ENCODE results near the gene ACRBP. TPM values are rescaled to one million over a fixed set of nuclear protein-coding genes. Genes with fewer than 3 reads are reported as not detected.
A peak's percentile ranks its signal among the peaks of the same experiment; 100 is the strongest.

ACRBP gene
- total RNA-seq (1 to 10 TPM; 1.8 to 5.2 TPM), polyA plus RNA-seq (under 1 TPM in 1 of 2 donors, not detected in 1; 0.25 TPM)
- long read RNA-seq, donor 1, partial matches to known transcripts, result 0 of 1 reads
- long read RNA-seq, donor 1, other reads (novel, unspliced or antisense), result 0 of 1 reads
- long read RNA-seq, donor 2, partial matches to known transcripts, result 0 of 1 reads
- long read RNA-seq, donor 2, other reads (novel, unspliced or antisense), result 0 of 1 reads

- no peaks in the 10 kb centered on the region for H3K27me3 ChIP-seq (ENCODE audit: control insufficient read depth in 1 of 2, insufficient read depth in 2 of 2, low read length in 1 of 2)
- DNase-seq (peak; percentile 87 to 93), ATAC-seq (ENCODE audit: low FRiP score) (peak; percentile 92)
- WGBS, 2 donors, result 4 to 11% methylated on average over 31 to 38 of the region's 38 CpGs
- intact Hi-C loops (cut with DNase I), result no loop called here
- no peak within 1 kb of the TSS for H3K27ac ChIP-seq (ENCODE audit: low read depth in 1 of 2, low read length in 2 of 2)
- H3K9me3 ChIP-seq (ENCODE audit: control insufficient read depth, low read length), result no peaks in the 10 kb centered on the region
- no peaks in the 10 kb centered on the region for H3K4me1 ChIP-seq (ENCODE audit: control insufficient read depth in 1 of 2, insufficient read depth in 2 of 2, low read length in 2 of 2)
- peak within 1 kb of the TSS in 1 of 2 donors; percentile 15 for H3K4me3 ChIP-seq (ENCODE audit: low read length in 2 of 2)
- peaks cover 0 to 9% of the 10 kb centered on the region in 2 donors for H3K36me3 ChIP-seq (ENCODE audit: control insufficient read depth in 1 of 2, insufficient read depth in 2 of 2, low read length in 1 of 2)
These were observed at the start of gene ACRBP for GRCh38 chr12:6647083-6647604. TSS of gene ACRBP (minus strand) at chr12:6647432. CDS start at chr12:6647366, 66 bp downstream.

- no peak overlapping the region for H3K27ac ChIP-seq (ENCODE audit: low read depth in 1 of 2, low read length in 2 of 2)
- intact Hi-C loops (cut with DNase I), result no loop called here
- no peaks in the 10 kb centered on the region for H3K36me3 ChIP-seq (ENCODE audit: control insufficient read depth in 1 of 2, insufficient read depth in 2 of 2, low read length in 1 of 2)
- WGBS, 2 donors, result 75 to 82% methylated on average over 9 to 11 of the region's 11 CpGs
- no peaks in the 10 kb centered on the region for H3K27me3 ChIP-seq (ENCODE audit: control insufficient read depth in 1 of 2, insufficient read depth in 2 of 2, low read length in 1 of 2)
- ATAC-seq (ENCODE audit: low FRiP score) (no peak), DNase-seq (no peak)
- H3K4me3 ChIP-seq (ENCODE audit: low read length in 2 of 2), result no peak overlapping the region
- H3K4me1 ChIP-seq (ENCODE audit: control insufficient read depth in 1 of 2, insufficient read depth in 2 of 2, low read length in 2 of 2), result no peaks in the 10 kb centered on the region
- H3K9me3 ChIP-seq (ENCODE audit: control insufficient read depth, low read length), result no peaks in the 10 kb centered on the region
These were observed 48.2 kb upstream of the ACRBP start for GRCh38 chr12:6695313-6696045.

DNA sequence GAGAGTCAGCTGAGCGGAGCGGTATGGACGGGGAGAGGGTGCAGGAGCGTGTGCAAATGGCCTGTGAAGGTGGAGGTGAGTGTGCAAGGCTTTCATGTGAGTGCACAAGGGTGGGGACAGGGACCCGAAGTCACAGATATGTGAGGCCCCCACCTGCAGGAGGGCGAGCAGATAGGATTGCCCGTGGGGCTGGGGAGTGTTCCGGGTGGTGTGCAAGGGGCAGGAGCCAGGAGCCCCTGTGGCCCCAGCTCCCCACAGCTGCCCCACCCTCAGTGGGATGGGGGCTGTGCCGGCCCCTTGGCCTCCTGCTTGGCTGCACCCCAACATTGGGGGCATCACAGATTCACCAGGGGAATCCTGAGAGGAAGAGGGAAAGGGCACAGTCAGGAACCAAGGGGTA is 47.5 kb upstream of the ACRBP start:
- no peaks in the 10 kb centered on the region for H3K27me3 ChIP-seq (ENCODE audit: control insufficient read depth in 1 of 2, insufficient read depth in 2 of 2, low read length in 1 of 2)
- DNase-seq, result no peak
- WGBS, 2 donors, result 80 to 85% methylated on average over 9 of the region's 9 CpGs
- H3K9me3 ChIP-seq (ENCODE audit: control insufficient read depth, low read length), result no peaks in the 10 kb centered on the region
- no peaks in the 10 kb centered on the region for H3K36me3 ChIP-seq (ENCODE audit: control insufficient read depth in 1 of 2, insufficient read depth in 2 of 2, low read length in 1 of 2)
- no peak overlapping the region for H3K4me3 ChIP-seq (ENCODE audit: low read length in 2 of 2)
- no peak for ATAC-seq (ENCODE audit: low FRiP score)
- intact Hi-C loops (cut with DNase I), result no loop called here
- no peaks in the 10 kb centered on the region for H3K4me1 ChIP-seq (ENCODE audit: control insufficient read depth in 1 of 2, insufficient read depth in 2 of 2, low read length in 2 of 2)
- H3K27ac ChIP-seq (ENCODE audit: low read depth in 1 of 2, low read length in 2 of 2), result no peak overlapping the region

- no peak overlapping the region for H3K27ac ChIP-seq (ENCODE audit: low read depth in 1 of 2, low read length in 2 of 2)
- intact Hi-C loops (cut with DNase I), result no loop called here
- no peaks in the 10 kb centered on the region for H3K27me3 ChIP-seq (ENCODE audit: control insufficient read depth in 1 of 2, insufficient read depth in 2 of 2, low read length in 1 of 2)
- DNase-seq (no peak), ATAC-seq (ENCODE audit: low FRiP score) (no peak)
- 81 to 89% methylated on average over 4 of the region's 4 CpGs for WGBS, 2 donors
- H3K4me1 ChIP-seq (ENCODE audit: control insufficient read depth in 1 of 2, insufficient read depth in 2 of 2, low read length in 2 of 2), result no peaks in the 10 kb centered on the region
- no peaks in the 10 kb centered on the region for H3K36me3 ChIP-seq (ENCODE audit: control insufficient read depth in 1 of 2, insufficient read depth in 2 of 2, low read length in 1 of 2)
- H3K4me3 ChIP-seq (ENCODE audit: low read length in 2 of 2), result no peak overlapping the region
- no peaks in the 10 kb centered on the region for H3K9me3 ChIP-seq (ENCODE audit: control insufficient read depth, low read length)
These were observed 46.7 kb upstream of the ACRBP start for GRCh38 chr12:6693832-6694355.

DNA sequence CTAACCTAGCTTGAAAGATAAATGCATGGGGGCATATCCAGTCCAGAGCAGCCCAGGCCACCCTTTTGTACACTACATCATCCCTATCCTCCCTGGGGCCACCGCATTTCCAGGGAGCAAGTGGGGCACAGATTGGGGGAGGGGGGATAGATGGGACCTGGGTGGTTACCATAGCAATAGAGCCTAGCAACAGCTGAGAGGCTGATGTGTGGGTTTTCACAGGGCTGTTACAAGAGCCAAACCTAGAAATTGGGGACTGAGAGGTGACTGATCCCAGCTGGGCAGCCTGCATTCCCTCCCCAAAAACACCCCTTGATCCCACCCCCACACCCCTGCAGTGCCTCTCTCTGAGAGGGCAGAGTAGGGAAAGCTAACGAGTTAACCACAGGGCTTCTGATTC is 45.7 kb upstream of the ACRBP start:
- Histone ChIP-seq H3K4me1 (ENCODE audit: control insufficient read depth in 1 of 2, insufficient read depth in 2 of 2, low read length in 2 of 2) (no peaks in the 10 kb centered on the region), H3K27me3 (ENCODE audit: control insufficient read depth in 1 of 2, insufficient read depth in 2 of 2, low read length in 1 of 2) (no peaks in the 10 kb centered on the region), H3K36me3 (ENCODE audit: control insufficient read depth in 1 of 2, insufficient read depth in 2 of 2, low read length in 1 of 2) (no peaks in the 10 kb centered on the region), H3K27ac (ENCODE audit: low read depth in 1 of 2, low read length in 2 of 2) (no peak overlapping the region), H3K4me3 (ENCODE audit: low read length in 2 of 2) (no peak overlapping the region), H3K9me3 (ENCODE audit: control insufficient read depth, low read length) (no peaks in the 10 kb centered on the region)
- intact Hi-C loops (cut with DNase I), result no loop called here
- ATAC-seq (ENCODE audit: low FRiP score), result no peak
- no peak for DNase-seq
- WGBS, 2 donors, result 53 to 63% methylated on average over 2 of the region's 2 CpGs

DNA sequence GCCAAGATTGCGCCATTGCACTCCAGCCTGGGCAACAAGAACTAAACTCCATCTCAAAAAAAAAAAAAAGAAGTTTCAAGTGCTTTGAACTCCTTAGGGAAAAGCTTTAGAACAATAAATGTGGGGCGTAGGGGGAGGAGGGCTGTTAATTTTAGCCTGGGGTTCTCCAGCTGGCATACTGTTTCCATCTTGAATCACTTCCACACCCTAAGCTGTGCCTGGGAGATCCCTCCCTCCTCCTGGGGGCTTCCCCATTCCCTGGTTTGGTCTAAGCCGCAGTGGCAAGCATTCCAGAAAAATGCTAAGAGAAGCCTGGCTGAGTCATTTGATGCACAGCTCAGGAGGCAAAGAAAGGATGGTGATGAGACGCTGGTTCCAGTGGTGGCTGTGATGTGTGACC is 44.2 kb upstream of the ACRBP start:
- H3K4me1 ChIP-seq (ENCODE audit: control insufficient read depth in 1 of 2, insufficient read depth in 2 of 2, low read length in 2 of 2), result no peaks in the 10 kb centered on the region
- DNase-seq (no peak), ATAC-seq (ENCODE audit: low FRiP score) (no peak)
- H3K27me3 ChIP-seq (ENCODE audit: control insufficient read depth in 1 of 2, insufficient read depth in 2 of 2, low read length in 1 of 2), result no peaks in the 10 kb centered on the region
- H3K36me3 ChIP-seq (ENCODE audit: control insufficient read depth in 1 of 2, insufficient read depth in 2 of 2, low read length in 1 of 2), result no peaks in the 10 kb centered on the region
- H3K27ac ChIP-seq (ENCODE audit: low read depth in 1 of 2, low read length in 2 of 2), result no peak overlapping the region
- intact Hi-C loops (cut with DNase I), result no loop called here
- H3K9me3 ChIP-seq (ENCODE audit: control insufficient read depth, low read length), result no peaks in the 10 kb centered on the region
- 42 to 52% methylated on average over 4 of the region's 4 CpGs for WGBS, 2 donors
- H3K4me3 ChIP-seq (ENCODE audit: low read length in 2 of 2), result no peak overlapping the region

DNA sequence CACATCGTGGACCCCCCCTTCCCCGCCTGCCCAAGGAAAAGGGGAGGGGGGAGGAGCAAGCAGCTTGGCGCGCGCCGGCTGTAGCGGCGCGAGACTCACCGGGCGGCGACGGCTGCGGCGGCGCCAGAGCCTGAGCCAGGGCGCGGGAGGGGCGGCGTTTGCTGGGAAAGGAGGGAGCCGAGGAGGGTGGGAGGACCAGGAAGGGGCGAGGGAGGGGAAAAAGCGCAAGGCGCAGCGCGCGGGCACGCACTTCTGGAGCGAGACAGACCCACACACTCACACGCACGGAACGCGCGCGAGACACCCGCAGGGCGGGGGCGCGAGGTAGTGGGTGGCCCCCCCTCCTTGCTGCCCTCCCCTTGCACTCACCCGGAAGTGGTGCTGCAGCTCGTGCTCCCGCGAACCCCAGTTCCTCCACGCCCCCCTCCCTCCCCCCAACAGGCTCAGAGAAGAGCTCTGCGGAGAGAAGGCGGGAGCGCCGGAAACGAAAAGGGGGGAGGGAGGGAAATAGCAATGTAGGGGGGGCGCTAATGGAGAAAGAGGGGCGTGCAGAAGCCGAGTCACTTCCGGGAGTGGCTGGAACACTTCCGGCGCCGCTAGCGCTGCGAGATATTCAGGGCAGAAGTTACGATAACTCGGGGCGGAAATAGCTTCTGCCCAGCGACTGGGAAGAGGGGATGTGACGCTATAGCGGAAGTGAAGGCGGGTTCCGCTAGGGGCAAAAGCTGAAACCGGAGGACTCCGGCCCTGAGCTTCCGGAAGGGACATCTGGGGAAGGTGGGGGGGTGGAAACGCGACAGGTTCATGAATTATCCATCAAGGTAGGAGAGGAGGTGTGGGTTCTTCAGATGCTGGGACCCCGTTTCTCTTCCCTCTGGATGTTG is 42.0 kb upstream of the ACRBP start, which contains the start of gene ZNF384:
ZNF384 (minus strand) TSS at position 377 of the 884 bp plus-strand sequence. CDS start 9,855 bp downstream, outside the sequence.
- Histone ChIP-seq H3K27ac (ENCODE audit: low read depth in 1 of 2, low read length in 2 of 2) (peak within 1 kb of the TSS; percentile 70 to 79), H3K4me1 (ENCODE audit: control insufficient read depth in 1 of 2, insufficient read depth in 2 of 2, low read length in 2 of 2) (no peaks in the 10 kb centered on the region), H3K36me3 (ENCODE audit: control insufficient read depth in 1 of 2, insufficient read depth in 2 of 2, low read length in 1 of 2) (no peaks in the 10 kb centered on the region), H3K4me3 (ENCODE audit: low read length in 2 of 2) (peak within 1 kb of the TSS; percentile 71 to 81), H3K27me3 (ENCODE audit: control insufficient read depth in 1 of 2, insufficient read depth in 2 of 2, low read length in 1 of 2) (no peaks in the 10 kb centered on the region), H3K9me3 (ENCODE audit: control insufficient read depth, low read length) (no peaks in the 10 kb centered on the region)
- DNase-seq, result peak; percentile 98
- peak; percentile 95 for ATAC-seq (ENCODE audit: low FRiP score)
- intact Hi-C loops (cut with DNase I), result loop anchor here in 1 of 2 donors (1.0 to 5.0 kb wide), 2 partner anchors 26 to 33 kb away; partner anchors contain the start of genes COPS7A and ING4
- 1% methylated on average over 53 to 72 of the region's 72 CpGs for WGBS, 2 donors

DNA sequence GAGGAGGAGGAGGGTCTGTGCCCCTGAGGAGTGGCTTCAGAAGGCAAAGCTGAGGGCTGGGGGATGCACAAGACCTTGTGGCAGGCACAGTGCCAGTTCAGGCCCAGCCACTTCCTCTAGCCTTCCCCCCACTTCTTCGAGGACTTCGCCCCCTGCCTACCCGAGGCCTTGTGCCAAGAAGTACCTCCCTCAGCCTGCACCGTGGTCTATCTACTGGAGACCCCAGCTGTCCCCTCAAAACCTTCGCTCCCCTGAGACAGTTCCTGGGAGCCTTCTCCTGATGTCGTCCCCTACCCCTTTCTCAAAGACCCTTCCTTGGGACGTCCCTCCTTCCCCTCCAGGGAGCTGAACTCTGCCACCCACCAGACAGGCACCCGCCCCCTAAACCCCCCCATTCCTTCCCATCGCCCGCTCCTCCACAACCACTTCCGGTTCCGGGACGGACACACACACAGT is 41.3 kb upstream of the ACRBP start:
- 0% methylated on average over 12 to 13 of the region's 13 CpGs for WGBS, 2 donors
- H3K27ac ChIP-seq (ENCODE audit: low read depth in 1 of 2, low read length in 2 of 2), result peak overlapping the region; percentile 70 to 79
- no peaks in the 10 kb centered on the region for H3K27me3 ChIP-seq (ENCODE audit: control insufficient read depth in 1 of 2, insufficient read depth in 2 of 2, low read length in 1 of 2)
- H3K4me3 ChIP-seq (ENCODE audit: low read length in 2 of 2), result peak overlapping the region; percentile 71 to 81
- H3K4me1 ChIP-seq (ENCODE audit: control insufficient read depth in 1 of 2, insufficient read depth in 2 of 2, low read length in 2 of 2), result no peaks in the 10 kb centered on the region
- DNase-seq (peak in 1 of 2 donors; percentile 81), ATAC-seq (ENCODE audit: low FRiP score) (peak; percentile 17)
- H3K9me3 ChIP-seq (ENCODE audit: control insufficient read depth, low read length), result no peaks in the 10 kb centered on the region
- intact Hi-C loops (cut with DNase I), result loop anchor here in 1 of 2 donors (5.0 kb wide), 1 partner anchor 34 kb away; the partner anchor contains the start of gene COPS7A
- H3K36me3 ChIP-seq (ENCODE audit: control insufficient read depth in 1 of 2, insufficient read depth in 2 of 2, low read length in 1 of 2), result no peaks in the 10 kb centered on the region

Data from aorta (tissue), 5 donors.